SK-N-SH (cell line): ENCODE results near the gene CELF4. TPM values are rescaled to one million over a fixed set of nuclear protein-coding genes. Genes with fewer than 3 reads are reported as not detected.

ENCODE experiments used
- CTCF ChIA-PET: fragments of 300-600, 350-600 bp; formaldehyde crosslinking; extraction: SDS; loops from one replicate; lab custom pipeline; 2021; lab: Yijun Ruan, JAX
- POLR2A ChIA-PET: fragments of 350-600 bp; sonication (Branson Sonifier 250); formaldehyde crosslinking; extraction: SDS; loops from one replicate; lab custom pipeline; 2020; ENCODE audit warnings: antibody characterized with exemption, inconsistent platforms; lab: Yijun Ruan, JAX
- DNase-seq: peaks from one replicate; pipeline ENCODE4 v3.0.0; 2012
- H2AFZ ChIP-seq: fragments of 200-600 bp; sonication (generic); 2 replicates; pipeline ENCODE4 v1.8.1; 2016; ENCODE audit warnings: antibody characterized with exemption, mild to moderate bottlenecking, low read depth
- H3F3A ChIP-seq: fragments of 200-600 bp; sonication (generic); replicated peaks from 2 replicates; pipeline ENCODE3; 2016; ENCODE audit warnings: antibody characterized with exemption, mild to moderate bottlenecking; ENCODE audit not compliant: insufficient read depth
- H3K27ac ChIP-seq, 2 experiments: fragments of 200-500 bp in 1 of 2; fragments of 200-600 bp in 1 of 2; sonication (Bioruptor generic) in 1 of 2; sonication (generic), shearing (Covaris generic) in 1 of 2; 2 replicates each; pipeline versions ENCODE4 v1.5.1 to v1.6.1; 2014 to 2016; ENCODE audit warnings: low read depth in 2 of 2, inconsistent platforms in 1 of 2, low read length in 1 of 2, mild to moderate bottlenecking in 1 of 2, mixed read lengths in 1 of 2
- H3K27me3 ChIP-seq: fragments of 200-600 bp; sonication (generic), shearing (Covaris generic); 2 replicates; pipeline ENCODE4 v1.6.1; 2016; ENCODE audit warnings: mixed run types; ENCODE audit not compliant: insufficient read depth
- H3K36me3 ChIP-seq, 2 experiments: fragments of 200-500 bp in 1 of 2; fragments of 200-600 bp in 1 of 2; sonication (Bioruptor generic) in 1 of 2; sonication (generic) in 1 of 2; replicated peaks in 1 of 2; 2 replicates each; pipeline versions ENCODE3 to v1.5.1; 2014 to 2016; ENCODE audit warnings: low read length in 1 of 2, mild to moderate bottlenecking in 1 of 2; ENCODE audit not compliant: insufficient read depth in 2 of 2, control insufficient read depth in 1 of 2
- H3K4me1 ChIP-seq, 2 experiments: fragments of 200-500 bp in 1 of 2; fragments of 200-600 bp in 1 of 2; sonication (Bioruptor generic) in 1 of 2; sonication (generic), shearing (Covaris generic) in 1 of 2; 2 replicates each; pipeline versions ENCODE4 v1.5.1 to v1.6.1; 2014 to 2016; ENCODE audit warnings: low read depth in 1 of 2, low read length in 1 of 2, mixed run types in 1 of 2; ENCODE audit not compliant: insufficient read depth in 2 of 2, control insufficient read depth in 1 of 2
- H3K4me2 ChIP-seq: fragments of 200-600 bp; sonication (generic), shearing (Covaris generic); 2 replicates; pipeline ENCODE4 v1.6.1; 2017; ENCODE audit warnings: mixed run types
- H3K4me3 ChIP-seq, 2 experiments: fragments of 200-500 bp in 1 of 2; fragments of 200-600 bp in 1 of 2; sonication (Bioruptor generic) in 1 of 2; sonication (generic), shearing (Covaris generic) in 1 of 2; 2 replicates each; pipeline versions ENCODE4 v1.5.1 to v1.8.1; 2014 to 2016; ENCODE audit warnings: low read depth in 2 of 2, inconsistent platforms in 1 of 2, low read length in 1 of 2, mild to moderate bottlenecking in 1 of 2, mixed read lengths in 1 of 2, moderate library complexity in 1 of 2
- H3K79me2 ChIP-seq: fragments of 200-600 bp; sonication (generic); 2 replicates; pipeline ENCODE4 v1.8.1; 2017; ENCODE audit warnings: mild to moderate bottlenecking; ENCODE audit not compliant: insufficient read depth
- H3K9ac ChIP-seq: fragments of 200-600 bp; sonication (generic); 2 replicates; pipeline ENCODE4 v1.6.1; 2017; ENCODE audit warnings: mixed run types
- H3K9me2 ChIP-seq: fragments of 200-600 bp; sonication (generic); 2 replicates; pipeline ENCODE4 v1.6.1; 2017; ENCODE audit warnings: mixed run types
- H3K9me3 ChIP-seq: fragments of 200-600 bp; sonication (generic); 2 replicates; pipeline ENCODE4 v1.6.1; 2017; ENCODE audit warnings: mixed run types, mild to moderate bottlenecking, moderate library complexity
- H4K20me1 ChIP-seq: fragments of 200-600 bp; sonication (generic); 2 replicates; pipeline ENCODE4 v1.6.1; 2017; ENCODE audit warnings: mild to moderate bottlenecking, mixed run types; ENCODE audit not compliant: insufficient read depth
- EZH2phosphoT487 ChIP-seq: fragments of 200-600 bp; sonication (generic); IDR thresholded peaks from 2 replicates; pipeline ENCODE4 v1.6.1; 2017; ENCODE audit warnings: low read depth, mixed run types, mild to moderate bottlenecking, antibody characterized with exemption, moderate library complexity, borderline replicate concordance
- FOSL2 ChIP-seq: IDR thresholded peaks from 2 replicates; pipeline ENCODE4 v1.4.0; 2012; ENCODE audit warnings: low read depth, mild to moderate bottlenecking, moderate library complexity, borderline replicate concordance
- JUND ChIP-seq: IDR thresholded peaks from 2 replicates; pipeline ENCODE4 v1.4.0; 2012
- PBX3 ChIP-seq: IDR thresholded peaks from 2 replicates; pipeline ENCODE4; 2012
- RCOR1 ChIP-seq: fragments of 150-350 bp; IDR thresholded peaks from 2 replicates; pipeline ENCODE4 v1.6.1; 2017; ENCODE audit warnings: antibody characterized with exemption, low read length
- RXRA ChIP-seq: IDR thresholded peaks from 2 replicates; pipeline ENCODE4 v1.4.0; 2012; ENCODE audit warnings: low read depth, mild to moderate bottlenecking, borderline replicate concordance
- SIN3A ChIP-seq: IDR thresholded peaks from 2 replicates; pipeline ENCODE4 v1.6.1; 2012; ENCODE audit warnings: low read depth, mild to moderate bottlenecking, low read length, moderate library complexity, borderline replicate concordance
- SMC3 ChIP-seq: IDR thresholded peaks from 2 replicates; pipeline ENCODE4 v1.6.1; 2012; ENCODE audit warnings: low read depth, low read length, improper control_type of control experiment
- TEAD4 ChIP-seq: IDR thresholded peaks from 2 replicates; pipeline ENCODE4 v1.4.0; 2012; ENCODE audit warnings: mild to moderate bottlenecking, borderline replicate concordance; ENCODE audit not compliant: insufficient read depth
- USF2 ChIP-seq: fragments of 150-350 bp; IDR thresholded peaks from 2 replicates; pipeline ENCODE4 v1.6.1; 2017; ENCODE audit warnings: antibody characterized with exemption, low read length, low read depth, borderline replicate concordance
- YY1 ChIP-seq: IDR thresholded peaks from 2 replicates; pipeline ENCODE4 v1.4.0; 2012; ENCODE audit warnings: low read depth, mild to moderate bottlenecking
- WGBS: methylation state at CpG from one replicate; pipeline ENCODE4 v1.1.6; 2017; ENCODE audit warnings: low lambda C conversion rate; 5-methylcytosine and 5-hydroxymethylcytosine counted together
- polyA plus RNA-seq, 3 experiments: library from polyadenylated mRNA; depleted of rRNA; stranded (reverse); fragments of >200 nt; gene quantifications; 2 replicates each; pipeline ENCODE4 v1.2.3, GENCODE V29; 2012

Gene CELF4
- polyA plus RNA-seq, 1 of the 3 experiments (the other 2 are of a cell fraction) = 0.26 TPM

GRCh38 chr18:37421341-37422077 is 144.1 kb downstream of the CELF4 start:
- 76% methylated on average over 11 of the region's 16 CpGs for WGBS
- ChIA-PET CTCF (interaction anchor here (1.0 to 1.4 kb wide), 6 partner anchors 8 to 117 kb away, joined by 3 to 6 read pairs (median 4); no protein-coding TSS in a partner anchor), POLR2A (interaction anchor here (0.9 kb wide), 1 partner anchor 27 kb away, joined by 3 read pairs; no protein-coding TSS in a partner anchor)
- Histone ChIP-seq H3K79me2 (no peaks in the 10 kb centered on the region), H3K36me3 (no peaks in the 10 kb centered on the region), H4K20me1 (no peaks in the 10 kb centered on the region), H3K4me1 (peaks cover 0 to 17% of the 10 kb centered on the region in 2 experiments; a peak in 1 of 4 replicates), H3K27ac (no peak overlapping the region), H3K27me3 (no peaks in the 10 kb centered on the region), H3F3A (no peaks in the 10 kb centered on the region), H2AFZ (no peak overlapping the region), H3K4me3 (no peak overlapping the region), H3K9me2 (no peaks in the 10 kb centered on the region), H3K9ac (no peak overlapping the region), H3K4me2 (no peak overlapping the region), H3K9me3 (no peaks in the 10 kb centered on the region)
- no peak for DNase-seq
- TF ChIP-seq EZH2phosphoT487 = no peak
- no peak for TF ChIP-seq SIN3A
- TF ChIP-seq PBX3 = no peak
- no peak for TF ChIP-seq RXRA
- TF ChIP-seq YY1 = no peak
- TF ChIP-seq USF2 = no peak
- no peak for TF ChIP-seq RCOR1
- TF ChIP-seq FOSL2 = no peak
- TF ChIP-seq TEAD4 = no peak
- TF ChIP-seq SMC3 = no peak
- TF ChIP-seq JUND = no peak

- Histone ChIP-seq H3K36me3 (no peaks in the 10 kb centered on the region), H2AFZ (no peak overlapping the region), H3K4me2 (no peak overlapping the region), H3K27me3 (no peaks in the 10 kb centered on the region), H3K9me2 (no peaks in the 10 kb centered on the region), H3F3A (no peaks in the 10 kb centered on the region), H4K20me1 (no peaks in the 10 kb centered on the region), H3K9ac (no peak overlapping the region), H3K79me2 (no peaks in the 10 kb centered on the region)
- POLR2A ChIA-PET = no interaction called here
- WGBS = 54% methylated on average over 6 of the region's 7 CpGs
- CTCF ChIA-PET = interaction anchor here (1.0 to 1.3 kb wide), 2 partner anchors 9 to 20 kb away, joined by 3 to 4 read pairs; no protein-coding TSS in a partner anchor
- TF ChIP-seq SIN3A (no peak), JUND (no peak)
- TF ChIP-seq, all 33 proteins: peak for 0
- no peak for DNase-seq
- H3K9me3 ChIP-seq = no peaks in the 10 kb centered on the region
- H3K27ac ChIP-seq = no peak overlapping the region
- no peak overlapping the region for H3K4me3 ChIP-seq
- peaks cover 0 to 9% of the 10 kb centered on the region in 2 experiments; a peak in 1 of 4 replicates for H3K4me1 ChIP-seq
These were observed 145.2 kb downstream of the CELF4 start for GRCh38 chr18:37420315-37420880.
